Activated T-cell treated with anti-CD3 and anti-CD28 coated beads, Interleukin-2, amount 50 U/mL, for 48 hours (primary cell): ENCODE data around the gene SETBP1.

Experiments
- DNase-seq, 2 experiments: peaks; one replicate each; pipeline ENCODE4 v3.0.0-alpha.2; 2020

Gene SETBP1

GRCh38 chr18:44821924-44822323, 141.2 kb downstream of the SETBP1 start:
- DNase-seq: no peak

- DNase-seq: no peak
Measured at GRCh38 chr18:44823286-44823685, 142.6 kb downstream of the SETBP1 start.

DNA sequence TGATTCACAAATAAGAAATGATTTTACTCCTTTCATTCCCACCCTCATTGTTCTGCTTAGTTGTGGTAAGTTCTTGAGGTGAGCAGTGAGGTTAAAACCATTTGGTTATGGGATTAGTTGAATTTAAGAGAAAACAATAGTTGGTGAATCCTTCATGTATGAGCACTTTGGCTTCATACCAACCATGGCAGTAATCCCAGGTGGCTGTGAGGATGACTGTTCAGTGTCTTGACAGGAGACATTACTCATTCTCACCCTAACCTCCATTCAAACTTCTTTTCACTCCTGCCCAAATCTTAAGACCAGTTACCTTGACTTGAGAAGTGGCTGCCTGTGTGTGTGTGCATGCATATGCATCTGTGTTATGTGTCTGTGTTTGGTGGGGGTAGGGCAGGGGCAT, 143.1 kb downstream of the SETBP1 start:
- peak in 1 of 2 experiments; percentile 23 for DNase-seq

DNA sequence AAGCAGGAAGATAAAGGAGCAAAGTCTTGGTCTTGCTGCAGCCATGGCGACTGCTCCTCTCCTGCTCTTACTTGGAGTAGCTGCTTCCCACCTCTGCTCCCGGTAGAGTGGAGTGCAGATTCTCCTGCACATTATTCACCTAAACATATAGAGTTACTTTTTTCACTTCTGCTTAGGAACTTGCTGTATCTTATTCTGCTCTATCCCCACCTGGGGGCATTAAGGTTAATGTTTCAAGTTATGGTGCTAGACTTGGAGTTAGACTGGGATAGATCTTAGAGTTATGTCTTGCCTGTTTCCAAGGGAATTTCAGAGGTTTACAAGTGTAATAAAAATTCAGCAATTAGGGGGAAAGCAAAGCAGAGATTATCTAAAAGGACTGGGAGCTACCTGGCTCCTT, 144.2 kb downstream of the SETBP1 start:
- DNase-seq: no peak

GRCh38 chr18:44826418-44827259, 146.0 kb downstream of the SETBP1 start:
- DNase-seq: no peak

DNA sequence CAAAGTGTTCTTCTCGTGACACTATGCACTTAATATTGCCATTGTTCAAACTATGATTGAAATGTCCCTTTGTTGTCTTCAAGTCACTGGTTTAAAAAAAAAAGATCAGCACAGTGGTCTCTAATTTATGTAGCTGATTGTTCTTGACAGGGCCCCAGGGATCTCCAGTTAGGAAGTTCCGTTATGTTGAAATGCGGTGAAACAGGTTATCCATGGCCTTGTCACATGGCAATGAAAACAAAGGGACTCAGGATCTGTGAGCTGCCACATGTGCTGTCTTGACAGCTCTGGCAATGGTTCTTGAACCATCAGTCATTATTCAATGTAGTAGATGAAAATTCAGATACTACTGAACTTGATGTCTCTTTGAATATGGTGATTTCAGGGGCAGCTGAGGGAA, 147.4 kb downstream of the SETBP1 start:
- DNase-seq: no peak

- DNase-seq: no peak
Measured at GRCh38 chr18:44830581-44830980, 149.9 kb downstream of the SETBP1 start.

DNA sequence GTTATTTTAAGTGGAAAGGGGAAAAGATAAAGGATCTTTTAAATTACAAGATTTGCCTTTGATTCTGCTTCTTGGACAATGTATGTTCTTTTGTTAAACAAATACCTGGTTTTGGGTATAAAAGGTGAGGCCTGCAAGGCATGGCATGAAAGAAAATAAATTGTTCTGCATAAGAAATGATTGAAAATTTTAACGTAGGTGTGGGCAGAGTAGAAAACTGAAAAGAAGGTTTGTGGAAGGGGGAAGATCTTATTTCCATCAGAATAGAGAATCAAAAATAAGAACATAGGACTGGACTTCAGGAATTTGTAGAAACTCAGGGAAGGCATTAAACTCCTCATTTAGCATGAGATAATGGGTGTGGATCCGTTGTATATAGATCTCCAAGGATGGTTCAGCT, 153.1 kb downstream of the SETBP1 start:
- DNase-seq: no peak

GRCh38 chr18:44834867-44835469, 154.3 kb downstream of the SETBP1 start:
- DNase-seq: no peak

DNA sequence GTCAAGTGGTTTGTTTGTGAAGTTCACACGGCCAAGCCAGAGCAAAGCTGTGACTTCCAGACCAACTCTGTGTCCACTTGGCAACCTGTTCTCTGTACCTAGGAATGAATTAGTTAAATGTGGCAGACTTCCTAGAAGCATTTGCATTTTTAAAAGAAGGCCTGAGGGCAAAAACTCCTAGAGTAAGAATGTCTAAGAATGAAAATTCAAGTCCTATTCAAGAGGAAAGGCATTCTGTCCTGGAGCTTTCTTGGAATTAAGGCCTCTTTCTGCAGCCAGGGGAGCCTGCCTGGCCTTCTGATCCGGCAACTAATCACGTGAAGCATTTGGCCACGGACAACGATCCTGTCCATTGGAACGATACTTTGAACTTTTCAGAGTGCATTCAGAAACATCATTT, 155.0 kb downstream of the SETBP1 start:
- no peak for DNase-seq

- DNase-seq: no peak
Measured at GRCh38 chr18:44836263-44836662, 155.6 kb downstream of the SETBP1 start.

DNA sequence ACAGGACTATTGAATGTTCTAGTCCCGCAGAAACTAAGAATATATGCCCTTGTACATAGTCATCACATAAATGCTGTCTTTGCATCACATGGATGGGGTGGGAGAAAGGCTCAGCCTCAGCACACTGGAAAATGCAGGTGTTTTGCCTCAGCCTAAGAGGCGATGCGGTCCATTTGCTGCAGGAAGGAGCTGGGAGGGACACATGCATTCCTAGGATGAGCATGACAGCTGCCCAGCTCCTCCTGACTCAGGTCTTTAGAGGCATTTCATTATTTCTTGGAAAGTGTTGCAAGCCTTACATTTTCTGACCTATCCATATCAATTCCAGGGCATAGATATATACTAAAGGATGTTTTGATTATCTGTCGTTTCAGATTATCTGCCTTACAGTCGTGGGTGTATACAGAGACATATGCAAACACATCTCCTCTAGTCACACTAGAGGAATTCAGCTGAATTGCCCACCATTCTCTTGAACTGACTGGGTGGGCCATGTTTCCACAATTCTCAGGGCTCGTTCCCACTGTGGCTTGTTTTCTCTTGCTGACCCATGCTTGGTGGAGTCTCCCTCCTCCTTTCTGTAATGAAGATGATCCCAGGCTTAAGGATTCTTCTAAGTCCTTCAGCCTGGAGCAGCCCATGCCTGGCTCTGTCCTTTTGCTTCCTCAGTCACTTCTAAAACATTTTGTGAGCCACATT, 156.9 kb downstream of the SETBP1 start:
- no peak for DNase-seq

DNA sequence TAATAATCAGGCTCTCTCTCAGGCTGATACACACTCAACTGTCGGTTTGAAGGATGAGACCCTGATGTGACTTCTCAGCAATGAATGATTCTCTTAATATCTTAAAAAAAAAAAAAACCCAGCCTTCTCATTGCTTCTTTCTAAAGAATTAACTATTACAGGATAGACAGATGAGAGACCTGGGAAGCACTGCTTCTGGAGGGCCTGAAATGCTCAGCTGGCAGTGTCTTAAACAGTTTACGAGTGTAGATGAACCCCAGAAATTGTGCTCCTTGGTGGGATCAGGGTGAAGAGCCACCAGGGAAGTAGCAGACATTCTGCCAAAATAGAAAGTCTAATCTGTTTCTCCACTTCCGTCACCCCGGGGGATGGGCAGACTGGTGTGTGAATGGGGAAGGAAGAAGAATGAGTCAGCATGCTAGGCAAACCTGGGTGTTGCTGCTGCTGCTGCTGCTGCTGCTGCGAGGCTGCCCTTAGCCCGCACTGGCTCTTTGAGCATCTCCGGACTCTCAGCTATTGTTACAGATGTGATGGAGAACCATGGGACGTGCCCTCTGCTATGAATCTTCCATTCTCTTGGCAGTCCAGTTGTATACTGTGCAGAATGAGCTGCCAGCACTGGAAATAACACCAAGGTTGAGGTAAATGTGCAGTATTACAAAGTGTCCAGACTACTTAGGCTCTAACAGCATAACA, 158.4 kb downstream of the SETBP1 start:
- peak; percentile 77 to 78 for DNase-seq

GRCh38 chr18:44840058-44840790, 159.5 kb downstream of the SETBP1 start:
- no peak for DNase-seq

DNA sequence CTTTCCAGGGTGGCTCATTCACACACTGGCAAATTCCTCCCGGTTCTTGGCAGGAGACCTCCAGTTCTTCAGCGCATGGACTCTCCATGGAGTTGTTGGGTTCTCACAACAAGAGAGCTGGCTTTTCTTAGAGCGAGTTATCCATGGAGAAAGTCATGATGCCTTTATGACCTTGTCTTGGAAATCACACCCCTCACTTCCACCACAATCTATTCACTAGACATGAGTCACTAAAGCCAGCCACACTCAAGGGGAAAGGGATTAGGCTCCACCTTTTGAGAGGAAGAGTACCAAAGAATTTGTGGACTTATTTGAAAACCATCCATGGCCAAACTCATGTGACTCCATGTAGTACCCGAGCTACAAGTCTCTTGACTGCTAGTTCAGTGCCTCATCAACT, 160.5 kb downstream of the SETBP1 start:
- DNase-seq: no peak

GRCh38 chr18:44841752-44842587, 161.3 kb downstream of the SETBP1 start:
- DNase-seq: no peak

DNA sequence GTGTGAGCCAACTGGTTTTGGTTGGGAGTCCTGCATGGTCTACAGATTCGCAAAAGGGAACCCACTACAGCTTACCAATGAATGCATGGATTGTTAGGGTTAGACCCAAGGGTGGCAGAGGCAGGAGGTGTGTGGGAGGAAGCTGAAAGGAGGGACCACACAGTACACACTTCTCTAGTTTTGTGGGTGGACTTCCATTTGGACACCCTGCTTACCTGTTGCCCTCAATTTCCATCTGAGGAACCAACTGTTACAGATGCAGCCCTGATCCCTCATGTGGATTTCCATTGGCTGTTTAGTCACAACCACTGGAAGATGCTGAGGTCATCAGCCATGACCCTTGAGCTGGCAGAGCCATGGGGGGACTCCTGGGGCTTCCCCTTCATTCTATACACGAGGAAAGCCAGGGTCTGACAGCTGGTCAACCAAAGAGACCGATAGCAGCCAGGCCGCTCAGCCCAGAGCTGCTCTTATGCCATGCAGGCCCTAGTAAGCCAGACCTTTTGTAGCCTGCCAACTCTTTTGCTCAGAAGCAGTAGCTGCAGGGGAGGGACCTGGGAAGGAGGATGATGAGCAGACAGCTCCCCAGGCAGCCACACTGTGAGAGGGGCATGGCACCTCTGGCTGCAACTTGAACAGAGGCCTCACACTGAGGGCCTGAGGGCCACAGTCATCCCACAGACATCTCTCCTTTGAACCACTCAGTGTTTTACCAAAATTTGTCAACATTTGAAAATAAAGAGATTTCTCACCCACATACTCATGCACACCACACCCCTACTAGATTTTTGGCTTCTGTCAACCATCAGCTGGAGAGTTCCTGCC, 162.1 kb downstream of the SETBP1 start:
- no peak for DNase-seq

DNA sequence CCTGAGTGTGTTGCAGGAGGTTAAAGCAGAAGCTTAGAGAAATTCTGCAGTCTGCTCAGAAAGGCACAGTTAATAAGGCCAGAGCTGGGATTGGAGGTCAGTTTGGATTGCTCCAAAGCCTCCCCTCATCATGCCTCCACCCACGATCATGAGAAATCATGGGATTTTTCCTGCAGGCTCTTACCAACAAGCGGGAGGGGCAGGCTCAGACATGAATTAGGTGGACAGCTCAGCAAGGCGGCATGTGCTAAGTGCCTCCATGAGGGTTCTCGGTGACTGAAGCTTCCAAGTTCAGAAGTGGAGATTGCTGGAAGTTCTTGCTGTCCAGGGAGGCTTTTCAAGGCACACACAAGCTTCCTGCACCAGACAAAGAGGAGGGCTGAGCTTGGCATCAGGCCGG, 163.8 kb downstream of the SETBP1 start:
- DNase-seq: no peak

- DNase-seq: no peak
Measured at GRCh38 chr18:44846450-44846849, 165.8 kb downstream of the SETBP1 start.

GRCh38 chr18:44848644-44849335, 168.1 kb downstream of the SETBP1 start:
- DNase-seq: no peak
